Forelimb muscle (tissue), 1 donor: Measurements from ENCODE around the gene TNPO3. TPM values are rescaled to one million over a fixed set of nuclear protein-coding genes. Genes with fewer than 3 reads are reported as not detected.

Experiments used
- DNase-seq: peaks from one replicate; pipeline ENCODE4 v3.0.0-alpha.2; 2013; ENCODE audit warnings: low read depth
- polyA plus RNA-seq: library from polyadenylated mRNA; unstranded; fragments of 120-200 nt; gene quantifications from one replicate; pipeline ENCODE4 v1.2.1, GENCODE V29; 2013; ENCODE audit not compliant: insufficient read length

The TNPO3 gene
- 30.5 TPM for polyA plus RNA-seq

GRCh38 chr7:129054438-129055293 is at the start of gene TNPO3:
TNPO3 (minus strand) TSS chr7:129055111; CDS start chr7:129054770, 341 bp downstream.
- peak; percentile 70 for DNase-seq

- DNase-seq: no peak
Observed at GRCh38 chr7:129103561-129104324, 48.8 kb upstream of the TNPO3 start.

- DNase-seq: no peak
Observed at GRCh38 chr7:129101746-129102145, 46.8 kb upstream of the TNPO3 start.

- DNase-seq: no peak
Observed at GRCh38 chr7:129100827-129101166, 45.9 kb upstream of the TNPO3 start.

DNA sequence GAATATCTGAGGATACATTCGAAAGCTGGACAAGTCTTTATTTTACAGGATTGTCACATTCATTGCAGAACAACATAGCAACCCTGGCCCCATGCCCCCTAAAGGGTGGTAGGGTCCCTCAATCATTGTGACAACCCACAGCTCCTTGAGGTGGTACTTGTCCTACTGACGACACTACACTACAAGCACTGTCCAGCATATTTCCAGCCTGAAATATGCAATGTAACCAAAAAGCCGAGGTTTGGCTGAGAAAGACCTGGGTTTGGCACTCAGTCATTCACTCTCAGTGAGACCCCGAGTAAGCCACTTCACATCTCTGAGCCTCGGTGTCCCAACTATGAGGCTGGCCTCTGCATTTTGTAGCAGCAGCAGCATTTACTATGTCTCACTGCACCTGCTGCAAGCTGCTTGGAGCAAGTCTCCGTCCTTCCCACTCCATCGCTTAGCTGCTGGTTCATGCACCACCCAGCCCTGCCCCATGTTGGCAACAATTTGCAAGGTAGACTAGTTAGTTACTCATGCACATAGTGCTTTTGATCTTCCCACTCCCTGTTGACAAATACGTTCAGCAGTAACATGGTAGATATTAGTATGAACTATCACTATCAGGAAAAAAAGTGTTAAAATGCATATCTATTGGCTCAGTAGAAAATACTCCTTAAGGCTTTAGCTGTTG is 43.6 kb upstream of the TNPO3 start:
- DNase-seq: no peak

DNA sequence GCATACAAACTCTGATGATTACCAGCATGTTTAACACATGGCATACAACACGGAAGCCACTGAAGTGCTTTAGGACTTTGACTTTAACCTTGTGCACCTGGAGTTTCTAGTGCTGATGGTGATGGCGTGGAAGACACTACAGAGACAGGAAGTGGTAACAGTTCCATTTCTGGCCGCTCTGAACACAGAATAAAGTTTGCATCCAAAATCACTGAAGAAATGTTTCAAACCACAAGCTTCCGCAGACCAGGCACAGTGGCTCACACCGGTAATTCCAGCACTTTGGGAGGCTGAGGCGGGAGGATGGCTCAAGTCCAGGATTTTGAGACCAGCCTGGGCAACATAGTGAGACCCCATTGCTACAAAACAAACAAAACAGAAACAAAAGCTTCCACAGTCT is 40.3 kb upstream of the TNPO3 start:
- no peak for DNase-seq

DNA sequence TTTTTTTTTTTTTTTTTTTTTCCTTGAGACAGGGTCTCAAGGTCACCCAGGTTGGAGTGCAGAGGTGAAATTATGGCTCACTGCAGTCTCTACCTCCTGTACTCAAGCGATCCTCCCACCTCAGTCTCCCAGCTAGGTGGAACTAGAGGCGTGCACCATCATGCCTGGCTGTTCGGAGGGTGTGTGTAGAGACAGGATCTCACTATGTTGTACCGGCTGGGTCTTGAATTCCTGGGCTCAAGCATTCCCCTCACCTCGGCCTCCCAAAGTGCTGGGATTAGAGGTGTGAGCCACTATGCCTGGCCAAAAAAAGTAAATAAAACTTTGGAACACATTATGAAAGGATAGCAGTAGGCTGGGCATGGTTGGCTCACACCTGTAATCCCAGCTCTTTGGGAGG is 39.6 kb upstream of the TNPO3 start:
- DNase-seq: no peak

DNA sequence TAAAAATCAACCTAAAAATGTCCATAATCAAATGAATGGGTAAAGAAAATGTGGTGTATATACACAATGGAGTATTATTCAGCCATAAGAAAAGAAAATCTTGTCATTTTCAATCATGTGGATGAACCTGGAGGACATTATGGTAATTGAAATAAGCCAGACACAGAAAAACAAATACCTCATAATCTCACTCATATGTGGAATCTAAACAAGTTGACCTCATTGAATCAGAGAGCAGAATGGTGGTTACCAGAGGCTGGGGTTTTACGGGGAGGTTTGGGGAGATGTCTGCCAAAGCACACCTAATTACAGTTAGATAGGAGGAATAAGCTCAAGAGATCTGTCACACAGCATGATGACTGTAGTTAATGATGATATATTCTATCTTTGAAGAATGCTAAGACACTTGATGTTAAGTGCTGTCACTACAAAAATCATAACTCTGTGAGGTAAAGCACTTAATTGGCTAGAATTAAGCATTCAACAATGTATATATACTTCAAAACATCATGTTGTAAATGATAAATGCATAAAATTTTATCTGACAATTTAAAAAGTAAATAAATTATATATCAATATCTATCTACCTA is 39.1 kb upstream of the TNPO3 start:
- DNase-seq: no peak

- peak; percentile 25 for DNase-seq
Observed at GRCh38 chr7:129091484-129092002, 36.6 kb upstream of the TNPO3 start.

GRCh38 chr7:129090300-129090907 is 35.5 kb upstream of the TNPO3 start:
- no peak for DNase-seq

- DNase-seq: no peak
Observed at GRCh38 chr7:129089521-129090212, 34.8 kb upstream of the TNPO3 start.

- no peak for DNase-seq
Observed at GRCh38 chr7:129084801-129085551, 30.1 kb upstream of the TNPO3 start.

DNA sequence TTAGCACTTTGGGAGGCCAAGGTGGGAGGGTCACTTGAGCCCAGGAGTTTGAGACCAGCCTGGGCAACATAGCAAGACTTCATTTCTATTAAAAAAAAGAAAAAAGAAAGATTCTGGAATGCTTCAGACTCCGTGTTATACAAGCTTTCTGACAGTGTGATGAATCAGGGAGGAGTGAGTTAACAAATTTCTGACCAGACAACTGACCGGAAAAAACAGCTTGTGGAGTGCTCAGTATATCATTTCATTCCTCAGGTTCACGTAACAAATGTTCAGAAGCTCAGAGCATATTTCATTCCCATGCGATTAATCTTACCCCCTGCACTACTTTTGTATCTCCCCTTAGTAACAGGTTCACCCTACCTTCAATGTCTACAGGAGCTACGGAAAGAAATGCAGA is 28.6 kb upstream of the TNPO3 start:
- DNase-seq: no peak

DNA sequence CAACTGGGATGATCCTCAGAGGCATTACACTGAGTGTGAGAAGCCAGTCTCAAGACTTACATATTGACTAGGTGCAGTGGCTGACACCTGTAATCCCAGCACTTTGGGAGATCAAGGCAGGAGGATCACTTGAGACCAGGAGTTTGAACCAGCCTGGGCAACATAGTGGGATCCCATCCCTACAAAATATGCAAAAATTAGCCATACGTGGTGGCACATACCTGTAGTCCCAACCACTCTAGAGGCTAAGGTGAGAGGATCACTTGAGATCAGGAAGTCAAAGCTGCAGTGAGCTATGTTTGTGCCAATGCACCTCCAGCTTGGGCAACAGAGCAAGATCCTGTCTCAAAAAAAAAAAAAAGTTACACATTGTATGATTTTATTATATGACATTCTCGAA is 23.5 kb upstream of the TNPO3 start:
- DNase-seq: no peak

DNA sequence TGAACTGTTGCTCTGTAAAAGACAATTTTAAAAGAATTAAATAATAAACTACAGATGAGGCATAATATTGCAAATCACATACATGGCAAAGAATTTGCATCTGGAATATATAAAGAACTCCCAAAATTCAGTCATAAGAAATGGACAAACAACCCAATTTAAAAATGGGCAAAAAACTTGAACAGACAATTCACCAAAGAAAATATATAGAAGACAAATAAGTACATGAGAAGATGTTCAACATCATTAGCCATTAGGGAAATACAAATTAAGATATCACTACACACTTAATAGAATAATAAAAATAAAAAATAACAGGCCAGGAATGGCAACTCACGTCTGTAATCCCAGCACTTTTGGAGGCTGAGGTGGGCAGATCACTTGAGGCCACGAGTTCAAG is 22.0 kb upstream of the TNPO3 start:
- no peak for DNase-seq

GRCh38 chr7:129074994-129075393 is 20.1 kb upstream of the TNPO3 start:
- no peak for DNase-seq

DNA sequence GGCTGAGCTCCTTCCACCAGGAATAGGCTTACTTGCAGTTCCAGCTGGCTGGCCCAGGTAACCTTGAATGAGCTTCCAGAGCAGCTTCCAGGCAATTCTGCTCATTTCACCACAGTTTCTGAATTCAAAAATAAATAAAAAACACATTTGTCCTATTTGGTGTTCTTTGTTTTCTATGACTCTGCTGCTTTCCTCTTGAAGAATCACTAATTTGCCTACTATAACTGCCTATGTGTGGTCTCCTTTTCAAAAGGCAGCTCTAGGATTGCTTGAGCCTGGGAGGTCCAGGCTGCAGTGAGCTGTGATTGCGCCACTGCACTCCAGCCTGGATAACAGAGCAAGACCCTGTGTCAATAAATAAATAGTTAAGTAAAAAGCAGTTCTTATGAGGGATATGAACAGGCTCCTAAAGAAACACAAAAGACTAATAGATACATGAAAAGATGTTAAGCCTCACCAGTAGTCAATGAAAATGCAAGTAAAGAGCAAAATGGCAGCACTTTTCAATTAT is 19.5 kb upstream of the TNPO3 start:
- no peak for DNase-seq

DNA sequence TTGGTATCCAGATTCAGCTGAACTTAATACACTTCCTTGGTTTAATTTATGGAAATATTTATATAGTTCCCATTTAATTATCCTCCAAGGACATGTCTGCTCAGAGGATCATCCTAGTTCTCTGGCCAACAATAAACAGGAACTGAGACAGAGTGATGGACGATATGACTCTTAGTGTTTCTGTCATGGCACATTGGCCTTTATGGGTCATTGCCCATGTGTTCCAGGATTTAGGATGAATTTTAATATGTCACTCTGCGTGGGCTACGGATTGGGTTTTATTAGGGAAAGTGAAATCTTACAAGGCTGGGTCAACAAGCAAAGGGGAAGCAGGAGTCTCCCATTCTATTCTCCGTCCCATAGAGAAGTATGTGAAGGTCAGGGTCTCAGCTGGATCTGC is 18.8 kb upstream of the TNPO3 start:
- no peak for DNase-seq

DNA sequence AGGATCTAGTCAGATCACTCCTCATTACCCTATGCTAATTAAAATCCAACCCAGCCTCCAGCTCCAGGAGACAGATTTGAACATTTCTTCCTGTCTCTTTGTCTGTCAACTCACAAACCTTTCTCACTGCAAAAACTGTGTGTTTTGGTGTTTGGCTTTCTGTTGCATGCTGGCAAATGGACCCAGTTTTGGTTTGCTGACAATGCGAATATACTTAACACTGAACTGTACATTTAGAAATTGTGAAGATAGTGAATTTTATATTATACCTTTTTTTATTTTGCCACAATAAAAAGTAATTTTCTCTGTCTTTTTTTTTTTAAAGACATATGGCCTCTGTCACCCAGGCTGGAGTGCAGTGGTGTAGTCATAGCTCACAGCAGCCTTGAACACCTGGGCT is 18.3 kb upstream of the TNPO3 start:
- DNase-seq: no peak

GRCh38 chr7:129072479-129073011 is 17.6 kb upstream of the TNPO3 start:
- DNase-seq: no peak
